CD4-positive, CD25-positive, alpha-beta regulatory T cell (primary cell): ENCODE measurements around the gene CDHR4. TPM values are rescaled to one million over a fixed set of nuclear protein-coding genes. Genes with fewer than 3 reads are reported as not detected.

Experiments used
- ATAC-seq, 2 donors: fragments of 150-1000 bp; cut with Tn5 transposase; one replicate each; pipeline ENCODE4 v1.10.0; 2021; ENCODE audit warnings: low read depth in 2 of 2, moderate number of reproducible peaks in 2 of 2, moderate library complexity in 1 of 2
- DNase-seq, 3 donors: peaks; one replicate each; pipeline versions ENCODE4 v3.0.0 to v3.0.0-alpha.2; 2012 to 2022; ENCODE audit warnings: mixed read lengths in 1 of 3
- H3K27ac ChIP-seq: one replicate; pipeline ENCODE4 v1.7.0; 2013; ENCODE audit warnings: mild to moderate bottlenecking, low read length; ENCODE audit not compliant: insufficient read depth, poor library complexity, severe bottlenecking
- H3K27me3 ChIP-seq: one replicate; pipeline ENCODE4 v1.7.0; 2013; ENCODE audit warnings: low read length; ENCODE audit not compliant: control insufficient read depth, insufficient read depth
- H3K36me3 ChIP-seq: one replicate; pipeline ENCODE4 v1.7.0; 2013; ENCODE audit warnings: mild to moderate bottlenecking, low read length, moderate library complexity; ENCODE audit not compliant: control insufficient read depth, insufficient read depth
- H3K4me1 ChIP-seq: 2 replicates; pipeline ENCODE4 v1.7.0; 2013; ENCODE audit warnings: mild to moderate bottlenecking, low read length; ENCODE audit not compliant: insufficient read depth, control insufficient read depth, poor library complexity, severe bottlenecking
- H3K4me3 ChIP-seq: one replicate; pipeline ENCODE4 v1.7.0; 2013; ENCODE audit warnings: low read depth, mild to moderate bottlenecking, low read length, moderate library complexity
- H3K9me3 ChIP-seq, 2 experiments: 1 replicate in 1 of 2; 2 replicates in 1 of 2; pipeline ENCODE4 v1.7.0; 2013; ENCODE audit warnings: low read length in 2 of 2, mild to moderate bottlenecking in 1 of 2, moderate library complexity in 1 of 2; ENCODE audit not compliant: control insufficient read depth in 2 of 2
- H3K27ac Mint-ChIP-seq, 3 donors: one replicate each; pipeline ENCODE4 v1.8.0; 2020 to 2022; ENCODE audit warnings: mild to moderate bottlenecking in 3 of 3, mixed read lengths in 3 of 3, moderate library complexity in 2 of 3
- H3K27me3 Mint-ChIP-seq: one replicate; pipeline ENCODE4 v1.8.0; 2022; ENCODE audit warnings: mild to moderate bottlenecking, mixed read lengths
- H3K36me3 Mint-ChIP-seq: one replicate; pipeline ENCODE4 v1.8.0; 2020; ENCODE audit warnings: mixed read lengths
- H3K4me1 Mint-ChIP-seq, 4 donors: one replicate each; pipeline ENCODE4 v1.8.0; 2020 to 2022; ENCODE audit warnings: mixed read lengths in 4 of 4, mild to moderate bottlenecking in 1 of 4
- H3K4me3 Mint-ChIP-seq, 4 donors: one replicate each; pipeline ENCODE4 v1.8.0; 2020 to 2022; ENCODE audit warnings: mild to moderate bottlenecking in 4 of 4, mixed read lengths in 4 of 4, moderate library complexity in 3 of 4
- H3K9me3 Mint-ChIP-seq, 7 donors: one replicate each; pipeline ENCODE4 v1.8.0; 2020 to 2022; ENCODE audit warnings: mixed read lengths in 7 of 7, mild to moderate bottlenecking in 3 of 7, moderate library complexity in 2 of 7
- polyA plus RNA-seq, 4 donors: library from polyadenylated mRNA; unstranded; fragments of 300-500 nt; fragmentation: Illumina TruSeq; gene quantifications; one replicate each; pipeline ENCODE4 v1.2.3, GENCODE V29; 2021
- total RNA-seq: library from RNA; stranded (reverse); gene quantifications from one replicate; pipeline ENCODE4 v1.2.3, GENCODE V29; 2022

CDHR4 gene
- total and polyA plus RNA-seq, 5 donors from 2014 or later = 0.32 TPM; not detected in 4

DNA sequence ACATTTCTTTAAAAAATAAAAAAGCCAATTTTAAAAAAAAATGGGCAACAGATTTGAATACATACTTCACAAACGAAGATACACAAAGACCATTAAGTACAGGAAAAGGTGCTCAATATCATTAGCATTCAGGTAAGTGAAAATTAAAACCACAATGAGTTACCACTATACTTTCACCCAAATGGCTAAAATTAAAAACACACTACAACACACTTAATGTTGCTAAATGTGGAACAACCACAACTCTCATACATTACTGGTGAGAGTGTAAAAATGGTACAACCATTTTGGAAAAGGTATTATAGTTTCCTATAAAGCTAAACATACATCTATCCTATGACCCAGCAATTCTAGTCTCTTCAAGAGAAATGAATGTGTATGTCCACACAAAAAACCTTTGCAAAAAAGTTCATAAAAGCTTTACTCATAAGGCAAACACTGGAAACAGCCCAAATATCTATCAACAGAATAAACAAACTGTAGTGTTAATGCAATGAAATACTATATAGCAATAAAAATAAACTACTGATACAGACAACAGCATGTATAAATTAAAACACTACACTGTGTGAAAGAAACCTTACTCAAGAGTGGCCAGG lies 28.2 kb downstream of the CDHR4 start:
- Mint-ChIP-seq H3K4me3 (peak overlapping the region in 1 of 4 donors; percentile 5), H3K36me3 (peaks cover 15% of the 10 kb centered on the region), H3K27me3 (no peaks in the 10 kb centered on the region), H3K27ac (no peak overlapping the region), H3K9me3 (no peaks in the 10 kb centered on the region), H3K4me1 (peaks cover 22 to 52% (median 30%) of the 10 kb centered on the region in 4 donors)
- Histone ChIP-seq H3K4me1 (peaks cover 11% of the 10 kb centered on the region), H3K27ac (no peak overlapping the region), H3K27me3 (no peaks in the 10 kb centered on the region), H3K9me3 (no peaks in the 10 kb centered on the region), H3K4me3 (no peak overlapping the region), H3K36me3 (peaks cover 29% of the 10 kb centered on the region)
- DNase-seq (no peak), ATAC-seq (no peak)

DNA sequence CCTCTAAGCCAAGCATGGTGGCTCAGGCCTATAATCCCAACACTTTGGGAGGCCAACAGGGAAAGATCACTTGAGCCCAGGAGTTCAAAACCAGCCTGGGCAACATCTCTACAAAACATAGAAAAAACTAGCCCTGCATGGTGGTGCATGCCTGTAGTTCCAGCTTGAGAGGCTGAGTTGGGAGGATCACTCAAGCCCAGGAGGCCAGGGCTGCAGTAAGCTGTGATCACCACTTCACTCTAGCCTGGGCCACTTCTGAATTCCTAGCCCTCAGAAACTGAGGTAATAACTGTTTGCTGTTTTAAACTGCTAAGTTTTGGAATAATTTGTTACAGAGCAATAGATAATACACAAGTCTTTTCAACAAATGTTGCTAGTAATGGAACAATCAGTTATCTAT lies 29.7 kb downstream of the CDHR4 start:
- Mint-ChIP-seq H3K27ac (peak overlapping the region in 2 of 3 donors; percentile 39 to 56), H3K36me3 (peaks cover 16% of the 10 kb centered on the region), H3K4me1 (peaks cover 20 to 51% (median 30%) of the 10 kb centered on the region in 4 donors), H3K4me3 (peak overlapping the region in 1 of 4 donors; percentile 9), H3K27me3 (no peaks in the 10 kb centered on the region), H3K9me3 (no peaks in the 10 kb centered on the region)
- no peak for DNase-seq
- H3K4me3 ChIP-seq = no peak overlapping the region
- no peak overlapping the region for H3K27ac ChIP-seq
- H3K36me3 ChIP-seq = peaks cover 18% of the 10 kb centered on the region
- ATAC-seq = no peak
- peaks cover 5% of the 10 kb centered on the region for H3K4me1 ChIP-seq
- H3K9me3 ChIP-seq = no peaks in the 10 kb centered on the region
- no peaks in the 10 kb centered on the region for H3K27me3 ChIP-seq

DNA sequence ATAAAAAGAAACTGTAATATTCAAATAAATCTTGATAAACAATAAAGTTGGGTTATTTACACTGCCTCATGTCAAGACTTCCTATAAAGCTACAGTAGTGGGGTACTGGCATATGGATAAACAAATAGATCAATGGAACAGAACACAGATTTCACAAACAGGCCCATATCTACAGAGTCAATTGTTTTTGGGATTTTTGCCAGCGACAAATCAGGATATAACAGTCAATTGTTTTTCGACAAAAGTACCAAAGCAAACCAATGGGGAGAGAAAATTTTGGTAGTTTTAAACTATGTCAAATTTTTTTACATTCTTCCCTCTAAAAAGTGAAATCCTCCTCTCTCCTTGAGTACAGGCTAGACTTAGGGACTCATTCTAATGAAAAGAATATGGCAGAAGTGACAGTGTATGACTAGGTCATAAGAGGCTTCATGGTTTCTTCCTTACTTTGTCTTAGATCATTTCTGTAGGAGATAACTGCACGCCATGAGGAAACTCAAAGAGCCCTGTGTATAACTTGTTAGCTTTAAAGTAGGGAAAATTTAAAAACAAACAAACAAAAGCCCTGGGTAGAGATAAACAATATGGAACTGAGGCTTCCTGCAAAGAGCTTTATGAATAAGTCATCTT lies 30.3 kb downstream of the CDHR4 start:
- peak overlapping the region in 1 of 3 donors; percentile 39 for H3K27ac Mint-ChIP-seq
- peaks cover 2% of the 10 kb centered on the region for H3K4me1 ChIP-seq
- peaks cover 15 to 49% (median 29%) of the 10 kb centered on the region in 4 donors for H3K4me1 Mint-ChIP-seq
- H3K36me3 ChIP-seq = peaks cover 22% of the 10 kb centered on the region
- ATAC-seq = no peak
- H3K4me3 ChIP-seq = no peak overlapping the region
- no peak for DNase-seq
- no peak overlapping the region for H3K27ac ChIP-seq
- H3K27me3 ChIP-seq = no peaks in the 10 kb centered on the region
- no peaks in the 10 kb centered on the region for H3K9me3 Mint-ChIP-seq
- H3K9me3 ChIP-seq = no peaks in the 10 kb centered on the region
- peaks cover 20% of the 10 kb centered on the region for H3K36me3 Mint-ChIP-seq
- no peaks in the 10 kb centered on the region for H3K27me3 Mint-ChIP-seq
- peak overlapping the region in 1 of 4 donors; percentile 15 for H3K4me3 Mint-ChIP-seq

DNA sequence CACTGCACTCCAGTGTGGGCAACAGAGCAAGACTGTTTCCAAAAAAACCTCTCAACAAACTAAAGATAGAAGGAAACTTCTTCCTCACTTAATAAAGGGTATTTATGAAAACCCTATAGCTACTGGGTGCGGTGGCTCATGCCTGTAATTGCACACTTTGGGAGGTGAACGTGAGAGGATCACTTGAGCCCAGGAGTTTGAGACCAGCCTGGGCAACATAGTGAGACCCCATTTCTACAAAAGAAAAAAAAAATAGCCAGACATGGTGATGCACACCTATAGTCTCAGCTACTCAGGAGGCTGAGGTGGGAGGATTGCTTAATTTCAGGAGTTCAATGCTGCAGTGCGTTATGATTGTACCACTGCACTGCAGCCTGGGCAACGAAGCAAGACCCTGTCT lies 35.7 kb downstream of the CDHR4 start:
- Histone ChIP-seq H3K4me1 (no peaks in the 10 kb centered on the region), H3K36me3 (peaks cover 13% of the 10 kb centered on the region), H3K27me3 (no peaks in the 10 kb centered on the region), H3K9me3 (no peaks in the 10 kb centered on the region), H3K4me3 (no peak overlapping the region), H3K27ac (no peak overlapping the region)
- Mint-ChIP-seq H3K36me3 (peaks cover 7% of the 10 kb centered on the region), H3K9me3 (no peaks in the 10 kb centered on the region), H3K27me3 (no peaks in the 10 kb centered on the region), H3K27ac (no peak overlapping the region), H3K4me3 (no peak overlapping the region), H3K4me1 (peaks cover 6 to 31% (median 14%) of the 10 kb centered on the region in 4 donors)
- no peak for ATAC-seq
- no peak for DNase-seq

DNA sequence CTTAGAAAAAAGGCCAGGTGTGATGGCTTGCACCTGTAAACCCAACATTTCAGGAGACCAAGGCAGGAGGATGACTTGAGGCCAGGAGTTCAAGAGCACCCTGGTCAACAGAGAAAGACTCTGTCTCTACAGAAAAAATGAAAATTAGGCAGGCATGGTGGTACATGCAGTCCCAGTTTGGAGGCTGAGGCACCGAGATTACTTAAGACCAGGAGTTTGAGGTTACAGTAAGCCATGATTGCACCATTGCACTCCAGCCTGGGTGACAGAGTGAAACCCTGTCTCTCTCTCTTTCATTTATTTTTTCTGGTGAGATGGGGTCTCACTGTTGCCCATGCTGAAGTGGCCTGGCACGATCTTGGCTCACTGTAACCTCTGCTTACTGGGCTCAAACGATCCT lies 38.0 kb downstream of the CDHR4 start:
- Histone ChIP-seq H3K36me3 (peaks cover 12% of the 10 kb centered on the region), H3K27ac (no peak overlapping the region), H3K27me3 (no peaks in the 10 kb centered on the region), H3K9me3 (no peaks in the 10 kb centered on the region), H3K4me3 (no peak overlapping the region), H3K4me1 (no peaks in the 10 kb centered on the region)
- peaks cover 12% of the 10 kb centered on the region for H3K36me3 Mint-ChIP-seq
- H3K4me3 Mint-ChIP-seq = no peak overlapping the region
- H3K9me3 Mint-ChIP-seq = no peaks in the 10 kb centered on the region
- DNase-seq (no peak), ATAC-seq (no peak)
- H3K27ac Mint-ChIP-seq = peak overlapping the region in 1 of 3 donors; percentile 83
- peaks cover 11 to 37% (median 22%) of the 10 kb centered on the region in 4 donors for H3K4me1 Mint-ChIP-seq
- H3K27me3 Mint-ChIP-seq = no peaks in the 10 kb centered on the region

DNA sequence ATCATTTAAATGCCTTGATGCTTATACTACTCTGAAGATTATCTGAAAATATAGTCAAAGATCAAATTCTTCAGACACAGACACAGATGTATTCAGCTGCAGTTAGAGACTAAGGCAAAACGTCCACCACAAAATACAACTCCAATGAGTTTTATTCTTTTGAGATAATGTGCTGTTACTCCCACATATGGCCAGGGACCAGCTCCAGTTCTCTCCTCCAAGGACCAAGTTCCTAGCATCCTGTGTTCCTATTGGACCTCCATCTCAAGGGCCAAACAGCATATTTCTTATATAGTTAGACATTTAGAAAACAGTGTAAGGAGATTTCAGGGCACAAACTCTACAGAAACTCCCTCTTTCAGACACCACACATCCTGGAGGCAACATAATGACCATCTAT lies 40.4 kb downstream of the CDHR4 start:
- Histone ChIP-seq H3K4me1 (no peaks in the 10 kb centered on the region), H3K27me3 (no peaks in the 10 kb centered on the region), H3K9me3 (no peaks in the 10 kb centered on the region), H3K4me3 (no peak overlapping the region), H3K36me3 (peaks cover 6% of the 10 kb centered on the region), H3K27ac (no peak overlapping the region)
- Mint-ChIP-seq H3K4me3 (no peak overlapping the region), H3K9me3 (no peaks in the 10 kb centered on the region), H3K27me3 (no peaks in the 10 kb centered on the region), H3K36me3 (peaks cover 10% of the 10 kb centered on the region), H3K27ac (peak overlapping the region in 2 of 3 donors; percentile 8 to 88), H3K4me1 (peaks cover 25 to 48% (median 27%) of the 10 kb centered on the region in 4 donors)
- DNase-seq (no peak), ATAC-seq (no peak)

DNA sequence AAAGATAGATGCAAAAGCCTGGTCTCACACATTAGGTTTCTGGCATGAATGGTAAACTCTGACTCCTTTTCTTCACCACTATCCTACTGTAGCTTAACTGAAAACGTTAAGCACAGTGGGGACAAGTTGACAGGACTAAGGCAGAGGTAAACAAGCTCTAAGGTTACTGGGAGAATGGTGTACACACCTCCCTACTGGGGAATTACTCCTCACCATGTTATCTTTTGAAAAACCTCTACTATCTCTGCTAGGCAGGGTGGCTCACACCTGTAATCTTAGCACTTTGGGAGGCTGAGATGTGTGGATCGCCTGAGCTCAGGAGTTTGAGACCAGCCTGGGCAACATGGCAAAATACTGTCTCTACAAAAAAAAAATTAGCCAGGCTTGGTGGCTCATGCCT lies 42.5 kb downstream of the CDHR4 start:
- ATAC-seq = no peak
- Mint-ChIP-seq H3K4me3 (no peak overlapping the region), H3K4me1 (peaks cover 27 to 58% (median 35%) of the 10 kb centered on the region in 4 donors), H3K36me3 (peaks cover 14% of the 10 kb centered on the region), H3K9me3 (peaks cover 0 to 1% (median 0%) of the 10 kb centered on the region in 7 donors), H3K27me3 (no peaks in the 10 kb centered on the region), H3K27ac (no peak overlapping the region)
- peaks cover 6% of the 10 kb centered on the region for H3K36me3 ChIP-seq
- H3K9me3 ChIP-seq = no peaks in the 10 kb centered on the region
- H3K27me3 ChIP-seq = no peaks in the 10 kb centered on the region
- no peak for DNase-seq
- H3K27ac ChIP-seq = no peak overlapping the region
- H3K4me3 ChIP-seq = no peak overlapping the region
- H3K4me1 ChIP-seq = no peaks in the 10 kb centered on the region

DNA sequence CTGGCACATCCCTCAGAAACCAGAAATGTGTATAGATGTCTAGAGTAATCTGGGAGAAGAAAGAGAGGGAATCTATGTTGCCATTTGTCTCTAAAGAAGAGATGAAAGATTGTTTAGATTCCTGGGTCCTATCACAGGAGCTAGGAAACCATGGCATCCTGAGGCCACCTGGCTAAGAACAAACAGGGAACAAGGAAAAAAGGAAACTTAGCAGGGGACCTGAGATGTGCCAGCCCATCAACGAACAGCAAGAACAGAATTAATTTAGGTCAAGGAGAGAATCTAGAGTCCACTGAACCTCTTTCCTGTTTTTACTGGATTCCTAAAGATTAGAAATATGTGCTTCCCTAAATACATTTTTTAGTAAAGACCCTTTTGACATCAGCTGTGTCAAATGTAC lies 43.6 kb downstream of the CDHR4 start:
- H3K36me3 Mint-ChIP-seq = peaks cover 14% of the 10 kb centered on the region
- no peak overlapping the region for H3K4me3 Mint-ChIP-seq
- Histone ChIP-seq H3K4me3 (no peak overlapping the region), H3K4me1 (no peaks in the 10 kb centered on the region), H3K27me3 (no peaks in the 10 kb centered on the region), H3K27ac (no peak overlapping the region), H3K36me3 (peaks cover 6% of the 10 kb centered on the region), H3K9me3 (no peaks in the 10 kb centered on the region)
- peaks cover 32 to 58% (median 38%) of the 10 kb centered on the region in 4 donors for H3K4me1 Mint-ChIP-seq
- H3K9me3 Mint-ChIP-seq = peaks cover 0 to 1% (median 0%) of the 10 kb centered on the region in 7 donors
- H3K27ac Mint-ChIP-seq = peak overlapping the region in 2 of 3 donors; percentile 37 to 75
- ATAC-seq (no peak), DNase-seq (no peak)
- no peaks in the 10 kb centered on the region for H3K27me3 Mint-ChIP-seq
